Psoas muscle (tissue), 8 donors: ENCODE measurements around the gene NKX2-2. TPM values are rescaled to one million over a fixed set of nuclear protein-coding genes. Genes with fewer than 3 reads are reported as not detected.

Experiments used
- ATAC-seq, 4 donors: fragments of 200-7000 bp; cut with Tn5 transposase; one replicate each; pipeline ENCODE4 v1.9.1; 2020; ENCODE audit warnings: moderate library complexity in 3 of 4, mild to moderate bottlenecking in 2 of 4
- DNase-seq, 2 donors: peaks; one replicate each; pipeline ENCODE4 v3.0.0-alpha.2; 2020
- H3K27ac ChIP-seq: fragments of 200-600 bp; one replicate; pipeline ENCODE4 v1.8.0; 2022
- H3K27me3 ChIP-seq, 3 donors: fragments of 200-600 bp in 1 of 3; one replicate each; pipeline versions ENCODE4 v1.6.1 to v1.8.0; 2013 to 2022; ENCODE audit warnings: low read length in 2 of 3, mild to moderate bottlenecking in 2 of 3, moderate library complexity in 1 of 3; ENCODE audit not compliant: insufficient read depth in 3 of 3
- H3K36me3 ChIP-seq, 2 donors: fragments of 200-600 bp in 1 of 2; one replicate each; pipeline versions ENCODE4 v1.6.1 to v1.8.0; 2013 to 2022; ENCODE audit warnings: low read depth in 1 of 2, mild to moderate bottlenecking in 1 of 2, moderate library complexity in 1 of 2; ENCODE audit not compliant: insufficient read depth in 1 of 2
- H3K4me1 ChIP-seq: fragments of 200-600 bp; one replicate; pipeline ENCODE4 v1.8.0; 2022
- H3K4me3 ChIP-seq: fragments of 200-600 bp; one replicate; pipeline ENCODE4 v1.8.0; 2022; ENCODE audit warnings: mild to moderate bottlenecking
- H3K9me3 ChIP-seq: fragments of 200-600 bp; one replicate; pipeline ENCODE4 v1.8.0; 2022
- CTCF ChIP-seq: fragments of 200-600 bp; IDR thresholded peaks from one replicate; pipeline ENCODE4 v1.8.0; 2022; ENCODE audit warnings: antibody characterized with exemption
- WGBS, 3 donors: extraction: QIAGEN DNeasy Blood & Tissue Kit; methylation state at CpG; one replicate each; pipeline versions ENCODE4 v1.1.6 to v1.1.7; 2013; 5-methylcytosine and 5-hydroxymethylcytosine counted together
- intact Hi-C, 2 donors: fragments of 100-400 bp; cut with DNase I; formaldehyde crosslinking; loops; one replicate each; pipeline versions ENCODE4 v1.11.0 to v1.14.2; 2022
- polyA plus RNA-seq, 3 donors: library from polyadenylated mRNA; stranded (reverse); fragments of 200-250 nt; gene quantifications; one replicate each; pipeline ENCODE4 v1.2.3, GENCODE V29; 2013
- total RNA-seq, 4 donors: library from RNA; stranded (reverse); fragmentation: NEBNext Ultra II Directional in 2 of 4; extraction: Animal tissue kit (Norgen Biotek cat#: 25700) in 2 of 4; gene quantifications; one replicate each; pipeline versions ENCODE4 v1.2.1 to v1.2.4, GENCODE V29; 2021 to 2023
- donor health status: healthy with polysubstance abuse.
- donor health status: DM: no; HTN: no; CAD: no; lungs with moderate emphysema.
- donor health status: Bipolar disorder and iron deficiency.
- donor health status: healthy.
- donor health status: DM: yes; HTN: yes; CAD: no.
- donor health status: DM: no; HTN: no; CAD: no.
- donor health status: DM: no; HTN: no; CAD: no.
- donor health status: DM: yes; HTN: yes; CAD: no.

The NKX2-2 gene
- total and polyA plus RNA-seq, 7 donors: not detected

GRCh38 chr20:21556398-21556797 lies 42.5 kb upstream of the NKX2-2 start:
- intact Hi-C loops: no loop called here
- no peaks in the 10 kb centered on the region for H3K36me3 ChIP-seq
- DNase-seq (no peak), ATAC-seq (no peak)
- H3K27me3 ChIP-seq: peaks cover 5 to 17% (median 10%) of the 10 kb centered on the region in 3 donors
- H3K4me1 ChIP-seq: no peaks in the 10 kb centered on the region
- TF ChIP-seq CTCF: no peak
- WGBS, 3 donors: 77 to 87% (median 85%) methylated on average over 2 of the region's 2 CpGs
- no peaks in the 10 kb centered on the region for H3K9me3 ChIP-seq
- H3K4me3 ChIP-seq: no peak overlapping the region
- H3K27ac ChIP-seq: no peak overlapping the region

- DNase-seq (no peak), ATAC-seq (no peak)
- intact Hi-C loops: no loop called here
- peaks cover 5 to 17% (median 10%) of the 10 kb centered on the region in 3 donors for H3K27me3 ChIP-seq
- H3K4me1 ChIP-seq: no peaks in the 10 kb centered on the region
- no peak overlapping the region for H3K4me3 ChIP-seq
- no peaks in the 10 kb centered on the region for H3K36me3 ChIP-seq
- 57 to 63% (median 58%) methylated on average over 5 of the region's 5 CpGs for WGBS, 3 donors
- H3K27ac ChIP-seq: no peak overlapping the region
- no peak for TF ChIP-seq CTCF
- H3K9me3 ChIP-seq: no peaks in the 10 kb centered on the region
These were observed 41.7 kb upstream of the NKX2-2 start for GRCh38 chr20:21555470-21556120.

GRCh38 chr20:21554985-21555384 lies 41.1 kb upstream of the NKX2-2 start:
- 41 to 51% (median 46%) methylated on average over 7 of the region's 7 CpGs for WGBS, 3 donors
- TF ChIP-seq CTCF: no peak
- Histone ChIP-seq H3K4me3 (no peak overlapping the region), H3K9me3 (no peaks in the 10 kb centered on the region), H3K36me3 (no peaks in the 10 kb centered on the region), H3K27ac (no peak overlapping the region), H3K27me3 (peaks cover 5 to 17% (median 10%) of the 10 kb centered on the region in 3 donors), H3K4me1 (no peaks in the 10 kb centered on the region)
- DNase-seq (no peak), ATAC-seq (no peak)
- intact Hi-C loops: no loop called here

- H3K27me3 ChIP-seq: peaks cover 5 to 17% (median 10%) of the 10 kb centered on the region in 3 donors
- DNase-seq (no peak), ATAC-seq (no peak)
- H3K4me3 ChIP-seq: no peak overlapping the region
- TF ChIP-seq CTCF: no peak
- no peaks in the 10 kb centered on the region for H3K36me3 ChIP-seq
- H3K4me1 ChIP-seq: no peaks in the 10 kb centered on the region
- H3K9me3 ChIP-seq: no peaks in the 10 kb centered on the region
- 70 to 77% (median 76%) methylated on average over 10 of the region's 10 CpGs for WGBS, 3 donors
- H3K27ac ChIP-seq: no peak overlapping the region
- intact Hi-C loops: no loop called here
These were observed 40.6 kb upstream of the NKX2-2 start for GRCh38 chr20:21554376-21554890.

- no peak overlapping the region for H3K4me3 ChIP-seq
- no peaks in the 10 kb centered on the region for H3K9me3 ChIP-seq
- H3K36me3 ChIP-seq: no peaks in the 10 kb centered on the region
- intact Hi-C loops: no loop called here
- H3K27me3 ChIP-seq: peaks cover 1 to 11% (median 5%) of the 10 kb centered on the region in 3 donors
- no peak overlapping the region for H3K27ac ChIP-seq
- ATAC-seq (no peak), DNase-seq (no peak)
- no peak for TF ChIP-seq CTCF
- no peaks in the 10 kb centered on the region for H3K4me1 ChIP-seq
- WGBS, 3 donors: 77 to 80% (median 80%) methylated on average over 5 of the region's 5 CpGs
These were observed 36.7 kb upstream of the NKX2-2 start for GRCh38 chr20:21550587-21550986.
